Measurements from ENCODE around the gene TPPP. TPM values are rescaled to one million over a fixed set of nuclear protein-coding genes. Genes with fewer than 3 reads are reported as not detected.
"Not testable (repeated sequence)": the region's sequence is repeated elsewhere in the genome, so short reads cannot be mapped to it uniquely, and the experiment has no call there.

Gene TPPP
- total RNA-seq, 8 experiments from 2014 or later: 0.31 to 23.5 (median 7.3) TPM

DNA sequence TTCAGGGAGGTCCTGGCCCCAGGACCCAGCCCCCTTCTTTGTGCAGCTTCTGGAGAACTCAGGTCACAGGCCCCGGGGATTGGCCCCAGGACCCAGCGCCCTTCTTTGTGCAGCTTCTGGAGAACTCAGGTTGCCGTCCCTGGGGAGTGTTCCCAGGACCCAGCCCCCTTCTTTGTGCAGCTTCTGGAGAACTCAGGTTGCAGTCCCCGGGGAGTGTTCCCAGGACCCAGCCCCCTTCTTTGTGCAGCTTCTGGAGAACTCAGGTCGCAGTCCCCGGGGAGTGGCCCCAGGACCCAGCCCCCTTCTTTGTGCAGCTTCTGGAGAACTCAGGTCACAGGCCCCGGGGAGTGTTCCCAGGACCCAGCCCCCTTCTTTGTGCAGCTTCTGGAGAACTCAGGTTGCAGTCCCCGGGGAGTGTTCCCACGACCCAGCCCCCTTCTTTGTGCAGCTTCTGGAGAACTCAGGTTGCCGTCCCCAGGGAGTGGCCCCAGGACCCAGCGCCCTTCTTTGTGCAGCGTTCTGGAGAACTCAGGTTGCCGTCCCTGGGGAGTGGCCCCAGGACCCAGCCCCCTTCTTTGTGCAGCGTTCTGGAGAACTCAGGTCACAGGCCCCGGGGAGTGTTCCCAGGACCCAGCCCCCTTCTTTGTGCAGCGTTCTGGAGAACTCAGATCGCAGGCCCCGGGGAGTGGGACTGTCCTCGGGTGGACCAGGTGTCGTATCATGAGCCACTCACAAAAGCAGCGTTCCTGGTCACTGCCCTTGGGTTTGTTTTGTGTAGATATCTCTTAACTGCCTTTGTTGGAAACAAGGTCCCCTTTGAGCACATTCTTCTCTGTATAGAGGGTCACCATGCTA, 64.6 kb downstream of the TPPP start:
- H3K4me1 ChIP-seq (replicated peaks in 1 of 2); H3K27ac ChIP-seq; in situ Hi-C loops (cut with MboI; ENCODE audit: low pct_unique_long_range_greater_than_20kb in 2 of 9, low sequenced_read_pairs in 9 of 9, unreplicated experiment in 9 of 9); ATAC-seq (replicated peaks in 6 of 8); H3K4me3 ChIP-seq: not testable (repeated sequence)
- WGBS, 10 experiments: 75 to 100% (median 94%) methylated on average over 1 to 10 of the region's 21 CpGs; no CpG with 5 or more reads in 4 of the 10 experiments

DNA sequence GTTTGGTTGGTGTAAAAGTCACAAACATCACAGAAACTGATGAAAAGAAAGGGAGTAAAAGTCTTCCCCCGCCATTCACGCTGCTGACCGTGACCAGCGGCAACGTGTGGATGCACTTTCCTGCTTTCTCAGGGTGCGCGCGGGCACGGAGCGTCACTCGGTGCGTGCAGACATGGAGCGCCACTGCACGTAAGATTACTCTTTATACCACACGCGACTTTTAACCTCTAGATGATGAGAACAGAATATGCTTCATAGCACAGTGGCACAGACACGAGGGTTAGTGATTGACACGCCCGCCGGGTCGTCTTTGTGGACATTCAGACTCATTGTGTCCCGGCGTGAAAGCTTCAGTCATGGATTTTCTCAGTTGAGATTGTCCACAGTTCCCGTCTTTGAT, 65.3 kb downstream of the TPPP start:
- 92 to 100% (median 96%) methylated on average over 2 to 24 of the region's 24 CpGs; no CpG with 5 or more reads in 1 of the 10 experiments for WGBS, 10 experiments
- in situ Hi-C loops (cut with MboI; ENCODE audit: low pct_unique_long_range_greater_than_20kb in 2 of 9, low sequenced_read_pairs in 9 of 9, unreplicated experiment in 9 of 9): no loop called here
- no peak for ATAC-seq (replicated peaks in 6 of 8)
- H3K27ac ChIP-seq: no peak overlapping the region
- no peak overlapping the region for H3K4me3 ChIP-seq
- no peaks in the 10 kb centered on the region for H3K4me1 ChIP-seq (replicated peaks in 1 of 2)

DNA sequence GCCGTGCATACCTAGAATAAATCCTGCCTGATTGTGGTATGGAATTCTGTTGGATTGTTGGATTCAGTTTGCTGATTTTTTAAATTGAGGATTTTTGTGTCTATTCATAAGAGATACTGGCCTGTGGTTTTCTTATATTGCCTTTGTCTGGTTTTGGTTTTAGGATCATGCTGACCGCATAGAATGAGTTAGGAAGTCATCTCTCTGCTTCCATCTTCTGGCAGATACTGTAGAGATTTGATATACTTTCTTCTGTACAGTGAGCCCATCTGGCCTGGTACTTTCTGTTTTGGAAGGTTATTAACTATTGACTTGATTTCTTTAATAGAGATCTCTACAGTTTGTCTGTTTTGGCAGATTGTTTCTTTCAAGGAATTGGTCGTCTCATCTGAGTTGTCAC, 66.3 kb downstream of the TPPP start:
- Histone ChIP-seq H3K4me1 (replicated peaks in 1 of 2) (no peaks in the 10 kb centered on the region), H3K27ac (no peak overlapping the region), H3K4me3 (no peak overlapping the region)
- 56 to 100% (median 92%) methylated on average over 1 to 3 of the region's 3 CpGs; no CpG with 5 or more reads in 1 of the 10 experiments for WGBS, 10 experiments
- in situ Hi-C loops (cut with MboI; ENCODE audit: low pct_unique_long_range_greater_than_20kb in 2 of 9, low sequenced_read_pairs in 9 of 9, unreplicated experiment in 9 of 9): no loop called here
- peak in 3 of 8 experiments; percentile 21 to 55 (median 54) for ATAC-seq (replicated peaks in 6 of 8)

DNA sequence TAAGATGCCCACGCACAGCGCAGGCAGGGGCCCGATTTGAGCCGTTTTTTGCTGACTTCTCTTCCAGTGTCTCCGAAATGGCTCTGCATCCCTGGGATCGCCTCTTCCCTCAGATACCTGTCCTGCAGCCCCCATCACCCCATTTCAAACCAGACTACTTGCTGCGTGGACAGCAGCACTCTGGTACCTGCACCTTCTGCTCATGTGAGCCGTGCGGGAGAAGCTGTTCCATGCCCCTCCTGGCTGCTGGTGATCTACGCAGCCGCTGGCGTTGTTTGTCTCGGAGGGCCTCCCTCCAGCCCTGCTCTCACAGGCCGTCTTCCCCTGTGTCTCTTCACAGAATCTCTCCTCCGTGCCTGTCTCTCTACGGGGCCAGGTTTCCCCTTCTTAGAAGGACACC, 67.6 kb downstream of the TPPP start:
- ATAC-seq (replicated peaks in 6 of 8): no peak
- Histone ChIP-seq H3K4me1 (replicated peaks in 1 of 2) (no peaks in the 10 kb centered on the region), H3K27ac (no peak overlapping the region), H3K4me3 (no peak overlapping the region)
- in situ Hi-C loops (cut with MboI; ENCODE audit: low pct_unique_long_range_greater_than_20kb in 2 of 9, low sequenced_read_pairs in 9 of 9, unreplicated experiment in 9 of 9): no loop called here
- 60 to 100% (median 95%) methylated on average over 1 to 14 of the region's 16 CpGs; no CpG with 5 or more reads in 3 of the 10 experiments for WGBS, 10 experiments

DNA sequence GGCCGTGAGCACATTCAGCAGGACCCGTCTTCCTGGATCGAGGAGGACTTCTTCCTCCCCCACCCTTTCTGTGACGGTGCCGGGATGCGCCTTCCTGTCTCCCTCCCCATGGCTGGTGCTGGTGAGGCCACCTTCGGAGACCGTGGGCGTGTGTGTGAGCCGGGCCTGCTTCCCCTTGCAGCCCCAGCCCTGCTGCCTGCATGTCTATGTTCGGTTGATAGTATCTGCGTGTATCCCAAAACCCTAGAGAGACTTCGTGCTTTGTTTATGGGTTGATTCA, 68.3 kb downstream of the TPPP start:
- ATAC-seq (replicated peaks in 6 of 8): no peak
- WGBS, 10 experiments: 40 to 100% (median 88%) methylated on average over 1 to 7 of the region's 13 CpGs; no CpG with 5 or more reads in 4 of the 10 experiments
- Histone ChIP-seq H3K27ac (no peak overlapping the region), H3K4me1 (replicated peaks in 1 of 2) (no peaks in the 10 kb centered on the region), H3K4me3 (no peak overlapping the region)
- in situ Hi-C loops (cut with MboI; ENCODE audit: low pct_unique_long_range_greater_than_20kb in 2 of 9, low sequenced_read_pairs in 9 of 9, unreplicated experiment in 9 of 9): no loop called here

DNA sequence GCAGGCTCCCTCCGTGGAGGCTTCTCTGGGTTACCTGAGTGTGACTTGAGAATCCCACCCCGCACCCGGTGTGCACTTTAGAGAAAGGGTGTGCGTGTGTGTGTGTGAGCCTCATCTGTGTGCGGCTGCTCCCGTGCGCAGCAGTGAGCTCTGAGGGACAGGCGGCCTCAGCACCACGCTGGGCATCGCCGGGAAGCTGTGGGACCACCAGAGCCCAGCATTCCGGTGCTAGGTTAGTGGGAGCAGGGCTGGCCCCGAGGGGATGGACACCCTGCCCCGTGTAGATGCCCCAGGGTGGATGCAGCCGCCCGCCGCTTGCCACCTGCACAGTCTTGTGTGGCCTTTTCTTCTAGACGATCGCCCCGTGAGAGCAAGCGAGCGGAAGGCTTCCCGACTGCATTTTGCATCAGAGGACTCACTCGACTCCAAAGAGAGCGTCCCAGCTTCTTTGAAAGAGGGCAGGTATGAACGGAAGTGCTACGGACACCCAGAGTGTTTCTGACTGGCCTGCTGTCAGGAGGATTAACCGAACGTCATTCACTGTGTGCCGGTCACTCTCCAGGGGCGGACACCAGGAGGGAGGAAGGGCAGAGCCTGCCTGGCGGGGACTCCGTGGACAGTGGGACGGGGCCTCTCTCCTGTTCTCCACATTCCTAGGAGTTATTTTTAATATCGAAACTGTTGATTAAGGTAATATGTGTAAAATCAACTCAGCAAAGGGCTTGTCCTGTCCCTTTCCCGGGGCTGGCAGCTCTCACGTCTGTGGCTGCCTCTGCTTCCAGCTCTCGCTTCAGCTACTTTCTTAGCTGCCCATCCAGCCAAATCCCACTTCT, 68.8 kb downstream of the TPPP start:
- in situ Hi-C loops (cut with MboI; ENCODE audit: low pct_unique_long_range_greater_than_20kb in 2 of 9, low sequenced_read_pairs in 9 of 9, unreplicated experiment in 9 of 9): no loop called here
- ATAC-seq (replicated peaks in 6 of 8): no peak
- Histone ChIP-seq H3K4me3 (no peak overlapping the region), H3K27ac (no peak overlapping the region), H3K4me1 (replicated peaks in 1 of 2) (no peaks in the 10 kb centered on the region)
- 85 to 93% (median 90%) methylated on average over 2 to 6 of the region's 38 CpGs; no CpG with 5 or more reads in 5 of the 10 experiments for WGBS, 10 experiments

DNA sequence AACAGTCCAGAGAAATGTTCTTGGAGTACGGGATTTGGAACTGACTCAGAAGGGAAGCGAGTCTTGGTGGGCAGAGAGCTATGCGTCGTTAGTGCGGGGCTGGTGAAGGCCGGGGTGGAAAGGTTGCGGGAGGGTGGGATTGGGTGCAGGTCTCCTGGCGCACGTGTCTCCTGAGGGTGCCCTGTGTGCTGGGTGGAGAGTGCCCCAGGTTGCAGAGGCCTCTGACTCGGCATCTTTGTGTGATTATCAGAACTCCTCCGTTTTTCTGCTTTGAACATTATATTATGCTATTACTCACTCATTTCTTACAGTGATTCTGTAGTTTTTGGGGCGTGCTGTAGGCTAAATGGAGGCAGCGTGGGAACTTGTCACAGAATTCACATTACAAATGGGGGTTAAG, 69.6 kb downstream of the TPPP start:
- no peak for ATAC-seq (replicated peaks in 6 of 8)
- H3K4me1 ChIP-seq (replicated peaks in 1 of 2): no peaks in the 10 kb centered on the region
- WGBS, 10 experiments: 90 to 100% (median 100%) methylated on average over 1 to 6 of the region's 13 CpGs; no CpG with 5 or more reads in 5 of the 10 experiments
- no peak overlapping the region for H3K4me3 ChIP-seq
- H3K27ac ChIP-seq: no peak overlapping the region
- in situ Hi-C loops (cut with MboI; ENCODE audit: low pct_unique_long_range_greater_than_20kb in 2 of 9, low sequenced_read_pairs in 9 of 9, unreplicated experiment in 9 of 9): no loop called here

DNA sequence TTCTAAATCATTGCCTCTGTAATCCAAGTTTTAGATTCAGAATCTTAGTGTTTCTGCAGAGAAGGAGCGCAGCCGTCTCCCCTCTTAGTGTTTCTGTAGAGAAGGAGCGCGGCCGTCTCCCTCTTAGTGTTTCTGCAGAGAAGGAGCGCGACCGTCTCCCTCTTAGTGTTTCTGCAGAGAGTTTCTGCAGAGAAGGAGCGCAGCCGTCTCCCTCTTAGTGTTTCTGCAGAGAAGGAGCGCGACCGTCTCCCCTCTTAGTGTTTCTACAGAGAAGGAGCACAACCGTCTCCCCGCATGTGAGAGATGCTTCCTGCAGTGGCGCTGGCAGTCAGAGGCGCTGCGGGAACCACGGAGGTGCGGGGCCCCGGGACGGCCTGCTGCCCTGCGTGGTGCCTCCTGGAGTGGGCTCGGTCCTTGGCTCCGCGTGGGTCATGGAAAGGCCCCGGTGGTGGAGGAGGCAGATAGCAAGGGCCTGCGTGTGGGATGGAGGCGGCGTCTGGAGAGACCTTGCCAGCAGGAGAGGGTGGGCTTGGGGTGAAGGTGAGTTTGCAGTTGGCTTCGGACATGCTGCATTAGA, 70.1 kb downstream of the TPPP start:
- no peak overlapping the region for H3K4me3 ChIP-seq
- no peaks in the 10 kb centered on the region for H3K4me1 ChIP-seq (replicated peaks in 1 of 2)
- no peak overlapping the region for H3K27ac ChIP-seq
- WGBS, 10 experiments: 85 to 100% (median 96%) methylated on average over 2 to 11 of the region's 31 CpGs; no CpG with 5 or more reads in 2 of the 10 experiments
- in situ Hi-C loops (cut with MboI; ENCODE audit: low pct_unique_long_range_greater_than_20kb in 2 of 9, low sequenced_read_pairs in 9 of 9, unreplicated experiment in 9 of 9): no loop called here
- ATAC-seq (replicated peaks in 6 of 8): no peak

DNA sequence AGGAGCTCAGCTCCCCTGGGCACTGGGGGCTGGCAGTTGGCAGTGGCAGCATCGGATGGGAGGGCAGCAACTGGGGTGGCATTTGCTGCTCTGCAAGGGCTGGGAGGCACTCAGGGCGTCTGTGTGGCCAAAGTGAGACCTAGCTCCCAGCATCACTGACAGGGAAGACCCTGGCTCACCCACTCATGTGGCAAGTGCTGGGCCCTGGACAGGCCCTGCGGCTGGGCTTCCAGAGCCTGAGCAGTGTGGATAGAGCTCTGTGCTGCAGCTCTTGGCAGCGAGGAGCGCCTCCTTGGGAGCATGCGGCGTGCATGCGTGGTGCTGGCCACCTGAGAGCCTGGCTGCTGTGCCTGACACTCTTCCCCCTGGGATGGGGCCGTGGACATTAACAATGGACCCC, 70.8 kb downstream of the TPPP start:
- Histone ChIP-seq H3K4me1 (replicated peaks in 1 of 2) (no peaks in the 10 kb centered on the region), H3K4me3 (no peak overlapping the region), H3K27ac (no peak overlapping the region)
- 77 to 100% (median 97%) methylated on average over 1 to 7 of the region's 9 CpGs; no CpG with 5 or more reads in 3 of the 10 experiments for WGBS, 10 experiments
- in situ Hi-C loops (cut with MboI; ENCODE audit: low pct_unique_long_range_greater_than_20kb in 2 of 9, low sequenced_read_pairs in 9 of 9, unreplicated experiment in 9 of 9): no loop called here
- peak in 1 of 8 experiments; percentile 29 for ATAC-seq (replicated peaks in 6 of 8)

DNA sequence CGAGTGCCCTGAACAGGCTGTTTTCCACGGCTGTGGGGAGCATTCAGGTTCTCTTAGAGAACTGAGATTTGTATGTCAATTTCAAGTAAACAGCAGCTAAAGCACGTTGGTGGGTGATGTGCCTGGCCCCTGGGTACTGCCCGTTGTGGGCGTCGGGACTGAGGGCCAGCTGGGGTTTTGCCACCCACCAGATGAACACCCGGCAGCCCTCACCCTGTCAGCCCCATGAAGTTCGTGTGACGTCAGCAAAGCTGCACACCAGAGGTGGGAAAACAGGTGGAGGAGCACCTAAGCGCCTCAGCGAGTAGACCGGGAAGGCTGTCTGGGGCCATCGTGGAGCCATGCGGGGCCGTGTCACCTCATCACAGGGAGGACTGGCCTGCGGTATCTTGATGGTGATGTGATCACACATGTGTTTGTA, 71.8 kb downstream of the TPPP start:
- Histone ChIP-seq H3K27ac (no peak overlapping the region), H3K4me1 (replicated peaks in 1 of 2) (no peaks in the 10 kb centered on the region), H3K4me3 (no peak overlapping the region)
- ATAC-seq (replicated peaks in 6 of 8): no peak
- WGBS, 10 experiments: 80 to 100% (median 96%) methylated on average over 1 to 9 of the region's 16 CpGs; no CpG with 5 or more reads in 4 of the 10 experiments
- in situ Hi-C loops (cut with MboI; ENCODE audit: low pct_unique_long_range_greater_than_20kb in 2 of 9, low sequenced_read_pairs in 9 of 9, unreplicated experiment in 9 of 9): no loop called here

DNA sequence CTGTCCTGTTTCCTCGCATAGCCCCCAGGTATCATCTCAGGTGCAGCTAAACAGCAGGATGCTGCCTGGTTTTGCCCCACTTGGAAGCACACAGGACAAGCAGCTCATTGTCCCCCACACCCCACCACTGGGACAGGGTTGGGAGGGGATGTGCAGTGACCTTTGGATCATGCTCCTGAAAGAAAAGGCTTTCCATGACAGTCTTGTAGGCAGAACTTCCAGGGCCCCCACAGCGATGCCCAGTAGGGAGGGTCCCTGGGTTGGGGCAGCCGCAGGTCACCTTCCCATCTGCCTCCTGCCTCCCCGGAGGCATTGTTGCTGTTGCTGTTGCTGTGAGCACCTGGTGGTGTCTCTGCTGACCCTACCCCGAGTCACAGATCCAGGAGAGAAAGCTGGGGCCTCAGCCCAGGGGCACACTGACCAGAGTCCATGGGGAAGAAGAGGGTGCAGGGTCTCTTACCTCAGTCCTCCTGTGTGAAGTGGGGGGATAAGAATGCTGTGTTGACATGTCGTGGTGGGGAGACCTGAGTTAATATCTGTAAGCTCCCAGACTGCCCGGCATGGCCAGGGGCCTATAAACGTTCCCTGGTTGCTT, 72.5 kb downstream of the TPPP start:
- ATAC-seq (replicated peaks in 6 of 8): no peak
- Histone ChIP-seq H3K4me1 (replicated peaks in 1 of 2) (no peaks in the 10 kb centered on the region), H3K4me3 (no peak overlapping the region), H3K27ac (no peak overlapping the region)
- in situ Hi-C loops (cut with MboI; ENCODE audit: low pct_unique_long_range_greater_than_20kb in 2 of 9, low sequenced_read_pairs in 9 of 9, unreplicated experiment in 9 of 9): no loop called here
- 67 to 100% (median 84%) methylated on average over 1 to 3 of the region's 8 CpGs; no CpG with 5 or more reads in 6 of the 10 experiments for WGBS, 10 experiments

DNA sequence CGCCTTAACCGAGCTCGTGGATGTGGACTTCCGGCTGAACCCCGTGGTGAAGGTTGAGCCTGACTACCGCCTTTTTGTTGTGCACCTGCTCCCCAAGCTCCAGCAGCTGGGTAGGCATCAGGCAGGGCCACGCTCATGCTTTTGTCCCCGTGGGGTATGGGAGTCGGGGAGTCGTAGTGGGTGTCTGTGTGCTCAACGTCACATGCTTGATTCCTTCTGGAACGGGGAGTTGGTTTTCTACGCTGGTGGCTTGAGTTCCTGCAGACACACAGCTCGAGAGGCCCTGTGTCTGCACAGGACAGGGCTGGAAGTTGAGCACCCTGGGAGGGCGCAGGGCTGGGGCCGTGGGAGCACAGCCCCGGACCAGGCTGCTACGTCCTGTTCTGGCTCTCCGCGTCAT, 73.0 kb downstream of the TPPP start:
- Histone ChIP-seq H3K4me3 (no peak overlapping the region), H3K4me1 (replicated peaks in 1 of 2) (no peaks in the 10 kb centered on the region), H3K27ac (no peak overlapping the region)
- ATAC-seq (replicated peaks in 6 of 8): no peak
- 90 to 100% (median 99%) methylated on average over 1 to 8 of the region's 20 CpGs; no CpG with 5 or more reads in 4 of the 10 experiments for WGBS, 10 experiments
- in situ Hi-C loops (cut with MboI; ENCODE audit: low pct_unique_long_range_greater_than_20kb in 2 of 9, low sequenced_read_pairs in 9 of 9, unreplicated experiment in 9 of 9): no loop called here

DNA sequence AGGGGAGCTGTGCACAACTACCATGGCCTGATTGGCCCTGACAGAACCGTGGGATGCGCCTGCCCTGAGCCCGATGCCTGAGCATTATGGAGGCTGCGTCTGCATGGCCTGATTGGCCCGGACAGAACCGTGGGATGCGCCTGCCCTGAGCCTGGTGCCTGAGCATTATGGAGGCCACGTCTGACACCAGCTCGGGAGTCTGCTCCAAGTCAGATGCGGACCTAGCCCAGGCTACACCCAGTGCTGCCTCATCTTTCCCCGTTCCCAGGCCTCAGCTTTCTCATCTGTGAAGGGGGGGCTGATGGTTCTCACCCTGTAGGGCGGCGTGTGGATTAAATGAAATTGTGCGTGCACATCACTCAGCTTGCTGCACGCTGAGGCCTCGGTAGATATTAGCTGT, 73.7 kb downstream of the TPPP start:
- H3K4me3 ChIP-seq: no peak overlapping the region
- H3K27ac ChIP-seq: no peak overlapping the region
- in situ Hi-C loops (cut with MboI; ENCODE audit: low pct_unique_long_range_greater_than_20kb in 2 of 9, low sequenced_read_pairs in 9 of 9, unreplicated experiment in 9 of 9): no loop called here
- WGBS, 10 experiments: 40 to 100% (median 89%) methylated on average over 1 to 10 of the region's 16 CpGs; no CpG with 5 or more reads in 4 of the 10 experiments
- ATAC-seq (replicated peaks in 6 of 8): no peak
- H3K4me1 ChIP-seq (replicated peaks in 1 of 2): no peaks in the 10 kb centered on the region
